Stimulated activated CD8-positive, alpha-beta memory T cell treated with anti-CD3 and anti-CD28 coated beads, Interleukin-4, amount 100 ng/mL, for 48 hours (primary cell): ENCODE results near the gene ENHO.

ENCODE experiments used
- DNase-seq: peaks from one replicate; pipeline ENCODE4 v3.0.0-alpha.2; 2020

Gene ENHO

DNA sequence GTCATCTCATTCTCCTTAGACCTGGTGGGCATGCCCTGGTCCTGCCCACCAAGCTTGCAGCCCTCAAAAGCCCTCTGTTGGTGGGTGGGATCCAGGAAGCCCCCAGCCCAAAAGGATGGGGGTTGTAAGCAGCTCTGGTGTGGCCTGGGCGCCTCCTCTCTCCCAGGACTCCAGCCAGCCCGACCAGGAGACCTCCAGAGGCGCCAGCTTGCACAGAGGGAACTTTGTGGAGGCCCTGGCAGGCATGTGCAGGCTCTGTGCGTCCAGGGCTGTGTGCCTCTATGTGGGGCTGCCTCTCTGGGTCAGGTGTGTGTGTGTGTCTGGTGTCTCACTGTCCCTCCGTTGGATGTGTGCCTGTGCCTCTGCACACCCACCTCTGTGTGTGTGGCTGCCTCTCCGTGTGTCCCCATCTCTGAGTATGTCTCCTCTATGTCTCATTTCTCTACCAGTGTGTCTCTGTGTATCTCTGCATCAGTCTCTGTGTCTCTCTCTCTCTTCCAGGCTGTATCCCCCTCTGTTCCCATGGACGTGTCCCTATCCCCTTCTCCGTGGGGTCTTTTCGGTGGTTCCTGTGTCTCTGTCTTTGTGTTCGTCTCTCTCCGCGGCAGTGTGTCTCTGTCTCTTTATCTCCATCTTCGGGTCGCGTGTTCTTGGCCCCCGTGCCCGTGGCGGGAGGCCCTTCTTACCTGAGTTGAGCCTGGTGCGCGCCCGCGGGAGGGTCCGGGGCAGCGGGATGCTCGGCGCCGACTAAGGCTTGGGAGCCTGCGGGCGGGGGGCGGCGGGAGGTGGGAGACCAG, 501 bp downstream of the ENHO start:
- no peak for DNase-seq

DNA sequence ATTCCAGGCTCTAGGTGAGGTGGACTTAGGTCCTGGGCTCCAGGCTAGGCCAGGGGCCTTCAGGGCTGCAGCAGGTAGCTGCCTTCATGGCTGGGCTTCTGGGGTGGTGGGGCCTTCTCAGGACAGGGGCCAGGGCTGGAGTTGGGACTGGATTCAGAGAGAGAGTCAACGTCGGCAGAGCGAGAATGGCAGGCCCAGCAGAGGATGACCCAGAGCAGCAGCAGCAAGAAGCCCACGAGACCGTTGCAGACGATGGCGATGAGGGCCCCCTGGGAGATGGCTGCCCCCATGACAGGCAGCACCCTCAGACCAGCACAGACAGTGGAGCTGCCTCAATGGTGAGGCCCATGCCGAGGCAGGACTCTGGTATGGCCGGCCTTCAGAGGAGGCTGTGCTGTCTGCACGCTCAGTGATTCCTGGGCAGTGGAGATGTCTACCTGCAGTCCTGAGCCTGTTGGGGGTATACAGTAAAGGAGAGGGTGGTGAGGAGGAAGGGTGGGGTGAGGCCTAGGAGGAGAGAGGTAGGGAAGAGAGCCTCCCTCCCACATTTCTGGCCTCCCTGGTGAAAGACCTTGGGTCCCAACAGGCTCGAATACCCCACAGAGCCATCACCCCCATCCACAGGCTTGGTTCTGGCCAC, 1.3 kb downstream of the ENHO start:
- DNase-seq: no peak

DNA sequence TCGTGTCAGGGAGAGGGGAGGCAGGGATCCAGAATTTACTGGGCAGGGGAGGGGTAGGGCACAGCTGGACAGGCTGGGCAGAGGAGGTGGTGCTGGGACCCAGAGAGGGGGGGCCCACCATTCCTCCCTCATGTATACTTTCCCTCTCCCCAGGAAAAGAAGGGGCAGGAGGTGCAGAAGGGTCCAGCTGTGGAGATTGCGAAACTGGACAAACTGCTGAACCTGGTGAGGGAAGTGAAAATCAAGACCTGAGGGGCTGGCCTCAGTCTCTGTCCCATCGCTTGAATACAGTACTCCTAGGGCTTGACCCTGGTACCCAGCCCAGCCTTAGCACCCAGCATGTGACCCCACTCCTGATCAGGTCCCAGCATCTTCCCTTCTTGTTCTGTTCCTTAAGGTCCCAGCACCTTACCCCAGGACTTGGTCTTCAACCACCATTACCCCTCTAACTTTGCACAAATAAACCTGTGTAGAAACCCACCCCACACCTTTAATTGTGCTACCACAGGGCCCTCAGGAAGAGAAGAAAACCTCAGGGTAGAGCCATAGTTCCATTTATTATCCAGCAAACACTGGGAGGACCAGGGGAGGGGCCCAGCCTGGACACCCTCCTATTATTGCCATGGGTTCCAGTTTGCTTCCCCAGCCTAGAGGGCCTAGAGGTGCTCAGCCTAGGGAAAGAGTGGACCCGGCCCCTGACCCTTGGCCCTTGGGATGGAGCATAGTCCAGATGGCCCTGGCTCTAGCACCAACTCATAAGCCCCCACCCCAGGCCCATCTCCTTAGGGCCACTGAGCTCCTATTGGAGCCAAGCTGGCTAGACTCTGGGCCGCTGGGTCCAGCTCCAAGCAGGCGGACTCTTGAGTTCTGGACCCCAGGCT, 2.0 kb downstream of the ENHO start:
- DNase-seq: no peak

DNA sequence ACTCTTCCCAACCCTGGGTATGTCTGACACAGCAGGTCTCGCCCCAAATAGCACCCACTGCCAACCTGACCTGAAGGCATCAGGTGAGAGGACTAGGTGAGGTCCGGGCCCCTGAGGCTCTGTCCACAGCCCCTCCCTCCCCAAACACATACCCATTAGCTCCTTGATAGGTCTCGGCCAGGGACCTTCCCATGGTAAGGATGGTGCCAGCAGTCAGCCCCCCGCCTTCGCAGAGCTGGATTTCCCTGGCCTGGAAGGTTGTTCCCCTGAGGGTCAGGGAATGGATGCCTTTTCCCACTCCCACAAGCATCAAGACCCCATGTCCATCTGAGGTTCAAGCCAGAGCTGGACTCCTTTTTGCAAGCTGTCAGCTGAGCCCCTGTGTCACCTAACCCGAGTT, 2.7 kb downstream of the ENHO start:
- no peak for DNase-seq

DNA sequence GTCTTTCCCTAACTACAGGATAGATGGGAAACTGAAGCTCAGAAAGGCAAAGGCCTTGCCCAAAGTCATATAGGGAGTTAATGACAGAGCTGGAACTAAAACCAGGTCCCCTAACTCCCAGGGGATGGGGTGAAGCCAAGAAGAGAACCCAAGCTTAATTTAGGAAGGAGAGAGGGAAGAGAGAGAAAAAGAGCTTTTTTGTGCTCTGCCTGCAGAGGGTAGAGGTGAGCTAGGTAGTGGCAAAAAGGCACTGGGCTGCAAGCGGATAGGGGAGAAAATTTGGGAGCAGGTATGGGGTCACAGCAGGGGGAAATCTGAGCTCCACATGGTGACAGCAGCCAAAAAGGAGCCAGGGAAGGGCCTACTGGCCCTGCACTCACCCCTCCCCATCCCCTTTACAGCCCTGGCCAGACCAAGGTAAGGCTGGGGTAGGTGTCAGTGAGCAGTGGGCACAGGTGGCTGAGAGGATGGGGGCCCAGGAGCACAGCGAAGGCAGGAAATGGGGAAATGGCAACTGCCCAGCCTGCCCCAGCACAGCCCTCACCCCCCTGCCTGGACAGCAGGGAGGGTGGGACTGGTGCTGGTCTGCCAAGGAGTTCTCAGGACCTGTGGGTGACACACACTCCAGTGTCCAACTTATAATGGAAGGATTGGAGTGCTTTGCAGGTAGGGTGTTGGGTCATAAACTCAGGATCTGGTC, 3.3 kb downstream of the ENHO start:
- DNase-seq: no peak

DNA sequence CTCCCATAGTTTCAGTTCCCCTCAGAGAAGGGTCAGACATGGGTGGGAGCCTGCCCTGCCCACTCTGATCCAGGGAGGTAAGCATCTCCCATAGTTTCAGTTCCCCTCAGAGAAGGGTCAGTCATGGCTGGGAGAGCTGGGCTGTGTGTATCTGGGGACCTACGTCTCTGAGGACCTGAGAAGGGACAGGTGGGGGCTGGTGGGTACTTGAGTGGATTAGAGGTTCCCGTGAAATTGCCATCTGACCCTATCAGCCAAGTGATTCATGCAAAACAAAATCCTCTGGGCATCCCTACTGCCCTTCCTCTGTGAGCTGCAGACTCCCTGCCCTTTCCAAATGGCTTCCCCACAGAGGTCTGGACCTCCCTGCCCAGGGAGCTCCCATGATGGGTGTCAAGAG, 3.9 kb downstream of the ENHO start:
- DNase-seq: no peak

DNA sequence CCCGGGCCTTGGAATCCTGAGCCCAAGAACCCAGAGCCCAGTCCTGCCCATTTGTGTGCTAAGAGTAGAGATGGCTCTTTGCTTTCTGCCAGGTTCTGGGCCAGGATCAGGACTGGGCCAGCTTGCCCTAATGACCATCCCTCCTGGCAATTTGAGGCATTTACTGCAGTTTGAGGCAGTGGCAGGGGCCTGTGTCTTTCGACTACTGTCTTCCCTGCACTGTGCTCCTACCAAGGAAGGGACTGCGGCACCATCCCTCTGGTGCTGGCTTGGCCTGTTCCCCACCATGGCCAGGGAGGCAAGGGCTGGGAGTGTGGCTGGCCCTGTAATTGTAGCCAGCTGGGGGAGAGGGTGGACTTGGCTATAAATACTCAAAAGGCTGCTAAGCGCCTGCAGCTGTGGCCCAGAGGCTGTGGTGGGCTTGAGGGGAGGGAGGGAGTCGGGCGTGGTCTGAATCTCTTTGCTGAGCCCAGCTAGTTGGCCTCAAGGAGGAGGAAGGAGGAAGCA, 4.6 kb downstream of the ENHO start:
- no peak for DNase-seq

DNA sequence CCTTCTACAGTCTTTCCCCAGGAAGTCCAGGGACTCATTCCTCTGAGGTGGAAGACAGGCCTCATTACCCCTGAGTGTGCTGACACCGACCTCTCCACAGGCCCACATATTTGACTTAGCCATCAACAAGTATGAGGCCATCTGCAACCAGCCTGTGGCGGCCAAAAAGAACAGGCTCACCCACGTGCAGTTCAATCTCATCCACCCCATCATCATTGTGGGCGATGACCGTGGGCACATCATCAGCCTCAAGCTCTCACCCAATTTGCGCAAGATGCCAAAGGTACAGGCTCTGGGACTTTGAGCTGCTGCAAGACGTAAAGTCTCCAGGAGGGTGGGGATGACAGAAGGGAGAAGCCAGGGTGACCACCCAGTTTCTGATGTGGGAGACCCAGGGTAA, 5.6 kb downstream of the ENHO start:
- no peak for DNase-seq

DNA sequence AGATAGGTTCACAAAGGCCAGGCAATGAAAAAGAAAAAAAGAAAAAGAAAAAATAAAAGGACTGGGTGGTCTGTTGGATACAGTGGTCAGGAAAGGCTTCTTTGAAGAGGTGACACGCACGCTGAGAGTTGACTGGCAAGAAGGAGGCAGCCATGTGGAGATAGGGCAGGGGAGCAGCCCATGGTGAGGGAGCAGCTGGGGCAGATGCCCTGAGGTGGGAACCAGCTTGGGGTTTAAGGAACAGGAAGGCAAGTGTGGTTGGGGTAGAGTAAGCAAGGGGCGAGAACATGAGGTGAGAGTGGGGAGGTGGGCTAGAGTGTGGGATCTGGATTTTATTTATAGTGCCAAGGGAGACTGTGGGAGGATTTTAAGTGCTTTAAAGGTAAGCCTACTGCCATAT, 6.8 kb downstream of the ENHO start:
- DNase-seq: no peak

DNA sequence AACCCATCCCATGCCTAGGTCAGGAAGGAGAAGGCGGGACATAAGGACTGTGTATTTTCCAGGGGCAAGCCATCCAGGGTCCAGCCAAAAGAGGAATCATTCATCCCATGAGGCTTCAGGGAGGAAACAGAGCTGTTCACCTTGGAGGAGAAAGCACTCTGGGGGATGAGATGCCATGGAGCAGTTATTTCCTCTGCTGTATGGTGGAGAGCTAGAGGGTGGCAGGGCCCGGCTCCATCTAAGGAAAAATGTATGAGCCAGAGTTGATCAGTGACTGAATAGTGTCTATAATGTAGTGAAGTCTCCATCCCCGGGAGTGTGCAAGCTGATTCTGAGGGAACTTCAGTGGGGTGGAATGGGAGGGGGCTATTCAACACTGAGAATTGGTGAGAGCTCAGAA, 8.0 kb downstream of the ENHO start:
- no peak for DNase-seq

DNA sequence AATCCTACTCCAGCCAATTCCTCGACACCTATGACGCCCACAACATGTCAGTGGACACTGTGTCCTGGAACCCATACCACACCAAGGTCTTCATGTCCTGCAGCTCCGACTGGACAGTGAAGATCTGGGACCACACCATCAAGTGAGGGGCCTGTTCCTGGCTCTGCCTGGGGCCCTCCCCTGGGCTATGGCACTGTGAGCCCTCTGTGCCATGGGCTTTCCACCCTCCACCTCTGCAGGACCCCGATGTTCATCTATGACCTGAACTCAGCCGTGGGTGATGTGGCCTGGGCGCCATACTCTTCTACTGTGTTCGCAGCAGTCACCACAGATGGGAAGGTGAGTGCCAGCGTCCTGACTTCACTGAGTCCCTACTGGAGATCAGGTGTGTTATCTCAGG, 8.4 kb downstream of the ENHO start:
- no peak for DNase-seq

DNA sequence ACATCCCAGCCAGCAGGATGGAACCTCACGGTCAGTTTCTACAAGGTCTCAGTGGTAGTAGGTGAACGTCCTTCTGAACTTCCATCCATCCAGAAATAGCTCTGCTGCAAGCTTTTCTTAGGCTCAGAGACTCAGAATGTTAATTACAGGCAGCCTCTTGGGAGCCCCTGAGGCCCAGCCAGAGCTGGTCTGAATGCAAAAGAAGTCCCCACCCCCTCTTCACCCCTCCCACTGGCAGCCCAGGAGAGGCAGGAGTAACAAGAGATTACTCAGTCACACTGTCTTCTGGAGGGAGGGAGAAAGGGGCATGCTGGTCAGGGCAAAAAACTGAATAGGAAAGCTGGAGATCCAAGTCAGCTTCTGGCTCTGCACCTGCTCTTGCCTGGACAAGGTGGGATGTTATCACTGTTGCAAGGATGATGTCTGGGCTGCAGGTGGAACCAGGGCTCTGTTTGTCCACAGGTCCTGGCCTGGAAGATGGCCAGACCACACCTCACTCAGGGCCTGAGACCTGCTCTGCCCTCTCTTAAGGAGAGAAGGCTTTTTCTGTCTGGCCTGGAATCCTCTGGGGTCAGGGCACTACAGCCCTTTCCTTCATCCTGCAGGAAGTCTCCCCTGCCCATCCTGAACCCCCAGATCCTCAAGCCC, 9.1 kb downstream of the ENHO start:
- DNase-seq: no peak

DNA sequence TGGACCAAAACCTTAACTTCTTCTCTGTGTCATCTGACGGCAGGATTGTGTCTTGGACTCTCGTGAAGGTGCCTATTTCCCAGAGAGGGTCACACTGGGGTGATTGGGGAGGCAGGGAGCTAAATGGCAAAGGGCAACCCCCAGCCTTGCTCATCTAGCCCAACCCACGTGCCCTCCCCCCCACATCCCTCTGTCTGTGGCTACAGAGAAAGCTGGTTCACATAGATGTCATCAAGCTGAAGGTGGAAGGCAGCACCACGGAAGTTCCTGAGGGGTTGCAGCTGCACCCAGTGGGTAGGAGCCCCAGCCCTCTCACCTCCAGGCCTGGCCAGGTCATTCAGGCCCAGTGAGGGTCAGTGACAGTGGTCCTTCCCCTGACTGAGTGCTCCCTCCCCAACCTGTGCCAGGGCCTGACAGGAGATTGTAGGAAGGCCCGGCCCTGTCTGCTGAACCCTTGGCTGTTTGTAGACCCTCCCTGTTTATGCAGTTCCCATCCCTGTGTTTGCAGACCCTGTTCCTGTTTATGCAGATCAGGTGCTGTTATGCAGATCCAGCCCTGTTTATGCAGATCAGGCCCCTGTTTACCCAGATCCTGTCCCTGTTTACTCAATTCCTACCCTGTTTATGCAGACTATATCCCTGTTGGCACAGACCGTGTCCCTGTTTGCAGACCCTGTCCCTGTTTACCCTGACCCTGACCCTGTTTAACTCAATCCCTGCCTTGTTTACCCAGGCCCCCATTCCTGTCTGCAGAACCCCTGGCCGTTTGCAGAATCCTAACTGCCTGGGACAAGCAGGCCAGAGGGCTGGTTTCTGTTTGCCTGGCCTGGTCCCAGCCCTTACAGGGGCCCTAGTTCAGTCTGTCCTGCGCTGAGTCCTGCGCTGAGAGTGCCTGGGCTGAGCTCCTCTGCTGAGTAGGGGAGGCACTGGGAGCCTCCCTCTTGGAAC, 10.4 kb downstream of the ENHO start:
- no peak for DNase-seq

DNA sequence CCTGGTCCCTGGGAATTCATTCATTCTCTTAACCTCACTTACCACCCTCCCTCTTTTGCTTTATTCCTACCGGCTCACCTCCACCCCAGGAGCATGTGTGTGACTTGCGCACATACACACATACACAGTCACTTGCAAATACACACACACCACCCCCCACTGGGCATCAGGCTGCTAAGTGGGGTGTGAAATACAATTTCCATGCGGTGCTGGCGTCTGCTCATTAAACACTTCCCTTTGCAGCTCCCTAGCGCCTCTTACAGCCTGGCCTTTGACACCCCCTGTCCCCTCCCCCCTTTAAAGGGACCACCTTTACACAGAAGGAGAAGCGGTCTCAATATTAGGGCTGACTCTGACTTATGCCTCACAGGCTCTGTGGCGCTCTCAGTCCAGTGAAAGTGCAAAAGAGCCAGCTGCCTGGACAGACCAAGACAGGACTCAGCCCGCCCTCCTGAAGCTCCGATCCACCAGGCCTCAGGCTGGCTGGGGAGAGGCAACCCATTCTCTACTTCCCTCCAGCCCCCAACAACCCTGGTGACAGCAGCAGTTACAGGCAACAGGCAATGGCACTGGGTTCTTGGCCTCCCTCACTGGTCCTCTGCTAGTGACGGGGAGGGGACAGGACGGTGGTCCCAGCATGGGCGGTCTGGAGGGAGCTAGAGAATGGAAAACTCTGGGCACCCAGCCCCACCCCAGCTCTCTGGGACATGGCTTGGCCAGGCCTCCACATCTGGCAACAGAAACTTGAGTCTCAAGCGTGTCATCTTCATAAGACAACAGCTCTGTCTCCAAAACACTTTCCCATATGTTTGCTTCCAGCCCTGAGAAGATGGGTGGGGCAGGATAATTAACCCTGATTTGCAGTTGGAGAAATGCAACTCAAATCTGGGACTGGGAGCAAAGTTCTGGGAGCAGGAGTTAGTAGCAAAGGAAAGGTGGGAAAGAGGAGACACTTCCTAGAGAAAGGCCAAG, 12.0 kb downstream of the ENHO start:
- no peak for DNase-seq

DNA sequence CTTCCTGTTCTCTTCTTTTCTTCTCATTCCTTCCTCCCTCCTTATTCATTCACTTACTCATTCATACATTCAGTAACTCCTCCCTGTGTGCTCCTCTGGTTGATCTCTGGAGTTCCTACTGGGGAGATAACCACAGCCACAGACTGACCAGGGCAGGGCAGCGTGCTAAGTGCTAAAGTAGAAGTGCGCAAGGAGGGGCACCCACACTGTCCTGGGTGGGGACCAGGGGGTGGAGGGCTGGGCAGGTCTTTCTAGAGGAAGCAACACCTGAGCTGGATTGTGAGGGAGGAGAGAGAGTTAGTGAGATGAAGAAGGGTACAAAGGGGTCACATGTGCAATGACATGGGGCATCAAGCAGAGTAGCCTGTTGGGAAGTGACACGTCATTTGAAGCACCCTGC, 13.8 kb downstream of the ENHO start:
- no peak for DNase-seq

DNA sequence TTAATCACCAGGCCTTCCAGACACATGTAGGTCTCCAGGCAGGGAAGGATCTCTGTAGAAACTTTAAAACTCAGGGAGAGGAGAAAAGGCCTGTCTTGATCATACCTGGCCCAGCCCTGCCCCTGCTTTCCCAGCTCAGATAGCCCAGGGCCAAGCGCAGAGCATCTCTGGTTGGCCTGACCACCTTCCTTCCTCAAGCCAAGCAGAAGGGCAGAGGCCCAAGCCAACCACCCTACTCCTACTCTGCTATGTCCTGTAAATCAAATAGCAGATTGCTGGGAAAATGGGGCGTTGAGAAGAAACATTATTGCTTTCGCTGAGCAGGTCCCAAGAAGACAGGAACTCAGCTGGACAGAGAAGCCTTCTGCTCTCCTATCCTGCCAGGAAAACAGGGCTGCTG, 14.3 kb downstream of the ENHO start:
- no peak for DNase-seq

DNA sequence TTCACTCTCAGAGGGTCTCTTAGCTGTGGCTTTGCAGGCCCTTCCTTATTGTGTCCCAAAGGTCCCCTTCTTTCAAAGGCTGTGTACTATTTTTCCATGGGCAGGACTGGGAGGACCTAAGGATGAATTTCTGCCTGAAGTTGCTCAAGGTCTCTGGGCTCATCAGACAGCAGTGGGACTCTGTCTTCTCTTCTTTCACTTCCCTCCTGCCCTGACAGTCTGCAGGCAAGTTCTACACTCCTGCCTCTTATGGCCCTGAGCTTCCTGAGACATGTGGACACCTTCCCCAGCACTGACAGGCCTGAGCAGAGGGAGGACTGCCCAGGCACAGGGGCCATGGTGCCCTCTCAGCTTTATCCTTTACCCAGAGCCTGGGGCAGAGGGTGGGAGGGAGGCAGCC, 14.8 kb downstream of the ENHO start:
- DNase-seq: peak; percentile 5

DNA sequence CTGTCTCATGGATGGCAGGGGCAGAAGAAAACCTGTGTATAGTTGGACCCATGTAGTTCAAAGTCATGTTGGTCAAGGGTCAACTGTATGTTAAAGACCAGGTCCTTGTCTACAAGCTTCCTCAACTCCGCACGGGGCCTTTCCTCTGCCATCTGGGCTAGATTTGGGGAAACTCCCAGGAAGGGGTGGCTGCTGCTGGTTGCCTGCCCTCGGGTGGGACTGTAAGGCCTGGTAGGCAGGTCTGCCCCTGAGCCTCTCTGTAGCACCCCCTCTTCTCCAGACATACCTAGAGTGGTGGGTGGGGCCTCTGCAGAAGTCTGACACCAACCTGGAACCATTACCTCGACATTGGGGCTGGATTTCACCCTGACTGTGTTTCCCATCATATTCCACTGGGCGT, 15.2 kb downstream of the ENHO start:
- peak; percentile 2 for DNase-seq

DNA sequence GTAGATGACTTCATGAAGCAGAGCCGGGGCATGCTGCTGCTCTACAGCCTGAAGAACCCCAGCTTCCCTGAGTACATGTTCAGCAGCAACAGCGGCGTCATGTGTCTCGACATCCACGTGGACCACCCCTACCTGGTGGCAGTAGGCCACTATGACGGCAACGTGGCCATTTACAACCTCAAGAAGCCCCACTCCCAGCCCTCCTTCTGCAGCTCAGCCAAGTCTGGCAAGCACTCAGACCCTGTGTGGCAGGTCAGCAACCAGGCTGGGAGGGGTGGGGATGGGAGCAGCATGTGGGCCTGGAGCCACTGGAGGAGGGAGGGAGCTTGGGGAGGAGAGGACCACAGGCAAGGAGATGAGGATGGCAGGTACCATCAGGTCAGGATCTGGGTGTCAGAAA, 16.2 kb downstream of the ENHO start:
- DNase-seq: no peak
